Parathyroid adenoma (tissue), 2 donors: ENCODE data around the gene ATXN10.
A peak's percentile ranks its signal among the peaks of the same experiment; 100 is the strongest.

Experiments
- H2AFZ ChIP-seq: fragments of 300-600 bp; sonication (generic); one replicate; pipeline ENCODE4 v1.7.0; 2017; ENCODE audit warnings: antibody characterized with exemption, mild to moderate bottlenecking
- H3K27ac ChIP-seq: fragments of 300-600 bp; sonication (generic); one replicate; pipeline ENCODE4 v1.7.0; 2017
- H3K27me3 ChIP-seq: fragments of 300-600 bp; sonication (generic); one replicate; pipeline ENCODE4 v1.7.0; 2017; ENCODE audit warnings: low read length; ENCODE audit not compliant: control insufficient read depth, insufficient read depth
- H3K36me3 ChIP-seq: fragments of 300-600 bp; sonication (generic); one replicate; pipeline ENCODE4 v1.7.0; 2017; ENCODE audit warnings: low read length; ENCODE audit not compliant: control insufficient read depth, insufficient read depth
- H3K4me1 ChIP-seq: fragments of 300-600 bp; sonication (generic); one replicate; pipeline ENCODE4 v1.7.0; 2017; ENCODE audit warnings: control low read depth
- H3K4me2 ChIP-seq: fragments of 300-600 bp; sonication (generic); one replicate; pipeline ENCODE4 v1.7.0; 2017; ENCODE audit warnings: low read length
- H3K4me3 ChIP-seq: fragments of 300-600 bp; sonication (generic); one replicate; pipeline ENCODE4 v1.7.0; 2017; ENCODE audit warnings: low read depth, low read length
- H3K79me2 ChIP-seq: fragments of 300-600 bp; sonication (generic); one replicate; pipeline ENCODE4 v1.7.0; 2017; ENCODE audit warnings: control low read depth
- H3K9ac ChIP-seq: fragments of 300-600 bp; sonication (generic); one replicate; pipeline ENCODE4 v1.7.0; 2017; ENCODE audit warnings: mild to moderate bottlenecking
- H3K9me3 ChIP-seq: fragments of 300-600 bp; sonication (generic); one replicate; pipeline ENCODE4 v1.7.0; 2017; ENCODE audit warnings: low read length; ENCODE audit not compliant: control insufficient read depth
- TF ChIP-seq, protein P1 (sequence below): fragments of 300-600 bp; sonication (generic); IDR thresholded peaks from one replicate; pipeline ENCODE4 v1.7.0; 2017; ENCODE audit warnings: antibody characterized with exemption, mild to moderate bottlenecking
- donor health status: primary hyperparathyroidism.

Gene ATXN10

DNA sequence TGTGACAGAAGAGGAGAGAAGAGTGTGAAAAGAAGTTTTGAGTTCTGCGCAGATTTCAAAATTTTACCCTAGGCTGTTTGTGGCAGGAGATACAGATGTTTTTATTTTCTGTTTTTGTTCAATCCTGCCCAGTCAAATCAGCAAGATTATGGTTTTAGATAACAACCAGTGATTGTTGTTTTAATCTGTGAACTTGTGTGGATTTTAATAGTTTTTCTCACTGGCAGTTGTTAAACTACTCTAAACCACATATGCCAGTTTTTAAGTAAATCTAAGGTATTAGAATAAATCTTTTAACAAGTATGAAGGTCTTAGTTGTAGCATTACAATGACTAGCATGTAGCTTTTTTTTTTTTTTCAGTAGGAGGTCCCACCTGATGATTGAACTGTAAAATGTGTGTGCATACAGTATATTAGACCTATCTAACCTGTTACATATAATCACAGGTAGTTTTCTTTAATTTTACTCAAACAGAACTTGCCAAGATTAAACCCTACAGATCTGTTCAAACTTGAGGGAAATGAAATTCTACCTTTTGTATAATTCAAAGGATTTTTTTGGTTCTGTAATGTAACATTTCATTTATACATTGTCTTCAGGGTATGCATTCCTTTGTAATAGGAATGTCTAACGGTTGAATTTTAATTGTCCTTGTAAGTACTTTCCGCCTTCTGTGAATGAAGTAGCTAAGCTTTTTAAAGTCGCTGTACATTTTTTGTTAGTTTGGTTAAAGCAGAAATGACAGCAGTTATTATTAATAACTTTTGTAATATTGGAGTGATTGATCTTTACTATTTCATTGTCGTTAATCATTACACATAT lies 13.3 kb downstream of the ATXN10 start:
- TF ChIP-seq, protein P1, sequence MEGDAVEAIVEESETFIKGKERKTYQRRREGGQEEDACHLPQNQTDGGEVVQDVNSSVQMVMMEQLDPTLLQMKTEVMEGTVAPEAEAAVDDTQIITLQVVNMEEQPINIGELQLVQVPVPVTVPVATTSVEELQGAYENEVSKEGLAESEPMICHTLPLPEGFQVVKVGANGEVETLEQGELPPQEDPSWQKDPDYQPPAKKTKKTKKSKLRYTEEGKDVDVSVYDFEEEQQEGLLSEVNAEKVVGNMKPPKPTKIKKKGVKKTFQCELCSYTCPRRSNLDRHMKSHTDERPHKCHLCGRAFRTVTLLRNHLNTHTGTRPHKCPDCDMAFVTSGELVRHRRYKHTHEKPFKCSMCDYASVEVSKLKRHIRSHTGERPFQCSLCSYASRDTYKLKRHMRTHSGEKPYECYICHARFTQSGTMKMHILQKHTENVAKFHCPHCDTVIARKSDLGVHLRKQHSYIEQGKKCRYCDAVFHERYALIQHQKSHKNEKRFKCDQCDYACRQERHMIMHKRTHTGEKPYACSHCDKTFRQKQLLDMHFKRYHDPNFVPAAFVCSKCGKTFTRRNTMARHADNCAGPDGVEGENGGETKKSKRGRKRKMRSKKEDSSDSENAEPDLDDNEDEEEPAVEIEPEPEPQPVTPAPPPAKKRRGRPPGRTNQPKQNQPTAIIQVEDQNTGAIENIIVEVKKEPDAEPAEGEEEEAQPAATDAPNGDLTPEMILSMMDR: no peak
- peaks cover 2% of the 10 kb centered on the region for H3K4me1 ChIP-seq

DNA sequence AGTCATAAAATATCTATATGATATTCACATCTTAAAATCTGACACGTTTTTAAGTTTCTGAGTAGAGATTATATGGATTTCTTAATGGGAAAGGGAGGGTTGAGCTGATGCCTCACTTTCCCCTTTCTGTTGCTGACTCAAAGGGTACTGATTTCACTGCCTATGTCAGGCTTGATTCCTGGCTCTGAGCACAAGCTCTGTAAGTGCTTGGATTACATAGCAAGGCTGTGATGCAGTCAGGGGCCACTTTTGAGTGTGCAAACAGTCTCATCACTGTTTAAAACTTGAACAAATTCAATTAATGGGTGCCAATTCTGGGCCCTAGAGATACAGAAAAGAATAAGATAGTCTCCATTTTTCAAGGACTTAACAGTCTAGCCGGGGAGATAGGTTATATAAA lies 14.4 kb downstream of the ATXN10 start:
- Histone ChIP-seq H3K36me3 (no peaks in the 10 kb centered on the region), H3K9ac (no peak overlapping the region), H3K27me3 (no peaks in the 10 kb centered on the region), H3K9me3 (no peaks in the 10 kb centered on the region), H3K79me2 (peaks cover 2% of the 10 kb centered on the region), H3K4me2 (peak overlapping the region; percentile 14), H3K27ac (no peak overlapping the region), H3K4me1 (peaks cover 2% of the 10 kb centered on the region), H3K4me3 (no peak overlapping the region), H2AFZ (no peak overlapping the region)
- TF ChIP-seq, protein P1: no peak

More for the DNA sequence above, 13.3 kb downstream of the ATXN10 start:
- no peak overlapping the region for H2AFZ ChIP-seq
- H3K4me3 ChIP-seq: no peak overlapping the region
- peaks cover 2% of the 10 kb centered on the region for H3K79me2 ChIP-seq
- H3K9me3 ChIP-seq: no peaks in the 10 kb centered on the region
- no peak overlapping the region for H3K9ac ChIP-seq
- H3K27ac ChIP-seq: no peak overlapping the region
- no peaks in the 10 kb centered on the region for H3K27me3 ChIP-seq
- H3K36me3 ChIP-seq: no peaks in the 10 kb centered on the region
- peak overlapping the region; percentile 10 for H3K4me2 ChIP-seq

DNA sequence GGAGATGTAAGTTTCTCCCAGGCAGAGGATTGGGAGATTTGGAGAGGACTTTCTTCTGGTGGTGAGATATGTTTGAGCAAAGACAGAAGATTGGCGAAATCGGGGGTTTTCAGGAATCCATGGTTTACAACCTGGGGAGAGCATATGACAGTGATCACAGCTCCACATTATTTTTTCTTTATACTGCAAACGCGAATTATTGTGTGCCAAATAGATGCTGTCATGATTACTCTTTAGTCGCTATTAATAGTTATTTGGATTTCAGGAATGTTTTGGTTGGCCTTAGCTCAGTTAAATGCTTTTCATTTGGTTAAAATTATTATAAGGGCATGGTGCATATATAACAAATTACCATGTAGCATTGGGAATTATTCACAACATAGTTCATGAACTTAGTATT lies 15.2 kb downstream of the ATXN10 start:
- Histone ChIP-seq H3K36me3 (no peaks in the 10 kb centered on the region), H3K4me2 (no peak overlapping the region), H3K27me3 (no peaks in the 10 kb centered on the region), H3K4me1 (peaks cover 2% of the 10 kb centered on the region), H3K4me3 (no peak overlapping the region), H3K9ac (no peak overlapping the region), H2AFZ (no peak overlapping the region), H3K79me2 (no peaks in the 10 kb centered on the region), H3K27ac (no peak overlapping the region), H3K9me3 (no peaks in the 10 kb centered on the region)
- TF ChIP-seq, protein P1: no peak

DNA sequence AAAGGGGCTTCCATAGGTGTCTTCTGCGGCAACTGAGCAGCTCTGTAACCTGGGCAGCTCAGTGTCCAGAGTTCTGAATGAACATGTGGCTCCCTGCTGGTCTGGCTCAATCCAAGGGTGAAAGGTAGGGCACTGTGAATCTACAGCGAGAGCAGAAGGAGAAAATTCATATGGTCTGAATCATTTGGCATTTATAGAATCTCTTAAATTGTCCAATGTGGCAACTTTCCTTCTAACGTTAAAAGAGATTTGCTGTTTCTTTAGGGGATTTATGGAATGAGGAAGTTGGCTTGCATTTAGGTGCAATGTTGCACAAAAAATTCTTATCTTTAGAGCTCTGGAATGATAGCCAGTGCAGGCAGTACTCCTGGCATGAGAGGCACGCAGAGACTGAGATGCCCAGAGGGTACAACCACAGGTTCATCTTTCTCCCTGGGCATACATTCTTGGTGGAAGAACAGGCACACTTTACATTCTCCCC lies 17.0 kb downstream of the ATXN10 start:
- no peaks in the 10 kb centered on the region for H3K9me3 ChIP-seq
- H3K27ac ChIP-seq: no peak overlapping the region
- H3K79me2 ChIP-seq: no peaks in the 10 kb centered on the region
- H3K4me1 ChIP-seq: peaks cover 2% of the 10 kb centered on the region
- TF ChIP-seq, protein P1: no peak
- no peak overlapping the region for H2AFZ ChIP-seq
- no peaks in the 10 kb centered on the region for H3K36me3 ChIP-seq
- H3K4me3 ChIP-seq: no peak overlapping the region
- H3K4me2 ChIP-seq: no peak overlapping the region
- no peaks in the 10 kb centered on the region for H3K27me3 ChIP-seq
- H3K9ac ChIP-seq: no peak overlapping the region

DNA sequence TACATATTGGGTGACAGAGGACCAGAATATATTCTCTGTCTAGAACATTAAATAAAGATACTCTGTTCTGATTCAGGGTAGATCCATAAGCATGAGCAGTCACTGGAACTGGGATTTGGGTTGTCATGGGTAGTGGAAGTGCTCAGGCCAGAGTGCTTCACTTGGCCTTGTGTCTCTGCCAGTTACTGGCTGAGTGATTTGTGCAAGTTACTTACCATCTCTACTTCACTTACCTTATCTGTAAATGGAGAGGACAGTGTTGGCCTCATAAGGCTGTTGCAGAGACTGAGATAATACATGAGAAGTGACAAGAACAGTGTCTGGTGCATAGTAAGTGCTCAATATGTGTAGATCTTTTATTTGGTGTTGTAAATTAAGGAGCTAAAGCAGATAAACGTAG lies 17.6 kb downstream of the ATXN10 start:
- H3K27ac ChIP-seq: no peak overlapping the region
- TF ChIP-seq, protein P1: no peak

More for the DNA sequence above, 17.6 kb downstream of the ATXN10 start:
- H3K4me1 ChIP-seq: no peaks in the 10 kb centered on the region
- no peak overlapping the region for H3K4me3 ChIP-seq
- no peak overlapping the region for H3K4me2 ChIP-seq
- H3K36me3 ChIP-seq: no peaks in the 10 kb centered on the region
- H2AFZ ChIP-seq: no peak overlapping the region
- H3K9me3 ChIP-seq: no peaks in the 10 kb centered on the region
- H3K27me3 ChIP-seq: no peaks in the 10 kb centered on the region
- no peaks in the 10 kb centered on the region for H3K79me2 ChIP-seq
- no peak overlapping the region for H3K9ac ChIP-seq
